ENCODE results near the gene UST.

GRCh38 chr6:148881593-148882311, 134.9 kb downstream of the UST start:
- TF ChIP-seq POLR2A (IDR thresholded peaks at IDR 0.05; ENCODE audit: low read length): no peak
- no peak for TF ChIP-seq GATA1 (IDR thresholded peaks at IDR 0.05; ENCODE audit: low read depth, low read length)

All from erythroblast (primary cell).